Measurements from ENCODE around the gene COPS8.

COPS8 gene

DNA sequence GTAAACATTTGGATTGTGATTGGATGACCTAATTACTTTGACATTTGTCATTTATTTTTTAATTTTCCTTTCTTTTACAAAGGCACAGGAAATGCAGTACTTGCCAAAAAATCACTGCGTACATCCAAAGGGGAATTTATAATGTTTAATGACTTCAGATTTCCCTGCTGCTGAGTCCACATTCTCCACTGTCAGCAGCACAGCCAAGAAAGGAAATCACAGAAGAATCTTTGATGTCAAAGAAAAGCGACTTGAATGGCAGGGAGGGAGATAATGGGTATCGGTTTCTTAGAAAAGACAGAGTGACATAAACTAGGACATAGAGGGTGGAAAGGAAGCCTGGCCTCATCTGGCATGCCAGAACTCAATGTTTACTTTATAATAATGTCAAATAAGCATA lies 41.4 kb upstream of the COPS8 start:
- TF ChIP-seq, protein P1, sequence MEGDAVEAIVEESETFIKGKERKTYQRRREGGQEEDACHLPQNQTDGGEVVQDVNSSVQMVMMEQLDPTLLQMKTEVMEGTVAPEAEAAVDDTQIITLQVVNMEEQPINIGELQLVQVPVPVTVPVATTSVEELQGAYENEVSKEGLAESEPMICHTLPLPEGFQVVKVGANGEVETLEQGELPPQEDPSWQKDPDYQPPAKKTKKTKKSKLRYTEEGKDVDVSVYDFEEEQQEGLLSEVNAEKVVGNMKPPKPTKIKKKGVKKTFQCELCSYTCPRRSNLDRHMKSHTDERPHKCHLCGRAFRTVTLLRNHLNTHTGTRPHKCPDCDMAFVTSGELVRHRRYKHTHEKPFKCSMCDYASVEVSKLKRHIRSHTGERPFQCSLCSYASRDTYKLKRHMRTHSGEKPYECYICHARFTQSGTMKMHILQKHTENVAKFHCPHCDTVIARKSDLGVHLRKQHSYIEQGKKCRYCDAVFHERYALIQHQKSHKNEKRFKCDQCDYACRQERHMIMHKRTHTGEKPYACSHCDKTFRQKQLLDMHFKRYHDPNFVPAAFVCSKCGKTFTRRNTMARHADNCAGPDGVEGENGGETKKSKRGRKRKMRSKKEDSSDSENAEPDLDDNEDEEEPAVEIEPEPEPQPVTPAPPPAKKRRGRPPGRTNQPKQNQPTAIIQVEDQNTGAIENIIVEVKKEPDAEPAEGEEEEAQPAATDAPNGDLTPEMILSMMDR (IDR thresholded peaks at IDR 0.05) = no peak
- H3K27ac ChIP-seq = no peak overlapping the region
- no peaks in the 10 kb centered on the region for H3K36me3 ChIP-seq
- peaks cover 6 to 25% of the 10 kb centered on the region in 2 experiments for H3K4me1 ChIP-seq (ENCODE audit: control insufficient read depth in 1 of 2, insufficient read depth in 1 of 2, low read depth in 1 of 2, low read length in 1 of 2)
- H3K27me3 ChIP-seq = no peaks in the 10 kb centered on the region
- no peak overlapping the region for H3K4me3 ChIP-seq (ENCODE audit: low read depth in 1 of 2, low read length in 1 of 2)
- peaks cover 4% of the 10 kb centered on the region for H3K9me3 ChIP-seq

DNA sequence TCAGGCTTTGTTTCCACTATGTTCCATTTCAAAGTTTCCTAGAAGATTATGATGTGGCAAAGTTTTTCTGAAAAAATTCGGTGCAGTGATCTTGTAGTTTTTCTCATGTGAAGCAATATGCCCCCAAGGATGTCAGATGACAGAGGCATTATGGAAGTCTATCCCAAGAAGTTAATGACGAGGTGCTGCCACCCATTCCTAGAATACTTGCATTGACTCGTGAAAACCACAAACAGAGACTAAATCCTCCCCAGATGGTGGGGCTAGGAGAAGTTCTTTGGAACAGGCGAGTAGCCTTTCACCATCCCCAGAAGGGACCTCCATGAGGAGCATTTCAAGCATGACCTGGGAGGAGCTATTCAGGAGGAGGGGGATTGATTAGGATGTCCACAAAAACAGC lies 40.2 kb upstream of the COPS8 start:
- TF ChIP-seq, protein P1 (IDR thresholded peaks at IDR 0.05) = no peak
- H3K4me3 ChIP-seq (ENCODE audit: low read depth in 1 of 2, low read length in 1 of 2) = no peak overlapping the region
- no peaks in the 10 kb centered on the region for H3K27me3 ChIP-seq
- H3K36me3 ChIP-seq = no peaks in the 10 kb centered on the region
- H3K27ac ChIP-seq = no peak overlapping the region
- peaks cover 4% of the 10 kb centered on the region for H3K9me3 ChIP-seq
- H3K4me1 ChIP-seq (ENCODE audit: control insufficient read depth in 1 of 2, insufficient read depth in 1 of 2, low read depth in 1 of 2, low read length in 1 of 2) = peaks cover 6 to 25% of the 10 kb centered on the region in 2 experiments

DNA sequence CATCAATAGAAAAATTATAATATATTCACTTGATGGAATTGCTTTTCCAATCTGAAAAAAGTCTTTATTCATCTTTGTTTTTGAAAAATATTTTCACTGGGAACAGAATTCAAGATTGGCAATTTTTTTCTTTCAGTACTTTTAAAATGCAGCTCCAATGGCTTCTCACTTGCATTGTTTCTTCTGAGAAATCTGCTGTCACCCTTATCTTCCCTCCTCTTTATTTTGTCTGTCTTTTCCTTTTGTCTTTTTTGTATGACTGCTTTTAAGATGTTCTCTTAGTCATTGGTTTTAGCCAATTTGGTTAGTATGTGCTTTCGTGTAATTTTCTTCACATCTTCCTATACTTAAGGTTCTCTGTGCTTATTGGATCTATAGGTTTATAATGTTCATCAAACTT lies 37.1 kb upstream of the COPS8 start:
- Histone ChIP-seq H3K36me3 (no peaks in the 10 kb centered on the region), H3K9me3 (peaks cover 4% of the 10 kb centered on the region), H3K4me3 (ENCODE audit: low read depth in 1 of 2, low read length in 1 of 2) (no peak overlapping the region), H3K27me3 (no peaks in the 10 kb centered on the region), H3K27ac (no peak overlapping the region), H3K4me1 (ENCODE audit: control insufficient read depth in 1 of 2, insufficient read depth in 1 of 2, low read depth in 1 of 2, low read length in 1 of 2) (peaks cover 11 to 28% of the 10 kb centered on the region in 2 experiments)
- TF ChIP-seq, protein P1 (IDR thresholded peaks at IDR 0.05) = no peak

GRCh38 chr2:237051861-237052260 lies 33.8 kb upstream of the COPS8 start:
- Histone ChIP-seq H3K4me1 (ENCODE audit: control insufficient read depth in 1 of 2, insufficient read depth in 1 of 2, low read depth in 1 of 2, low read length in 1 of 2) (peaks cover 10 to 17% of the 10 kb centered on the region in 2 experiments), H3K27ac (no peak overlapping the region), H3K9me3 (peaks cover 4% of the 10 kb centered on the region), H3K4me3 (ENCODE audit: low read depth in 1 of 2, low read length in 1 of 2) (no peak overlapping the region), H3K36me3 (no peaks in the 10 kb centered on the region), H3K27me3 (no peaks in the 10 kb centered on the region)
- TF ChIP-seq, protein P1 (IDR thresholded peaks at IDR 0.05) = no peak

- peaks cover under 1% of the 10 kb centered on the region for H3K9me3 ChIP-seq
- no peak overlapping the region for H3K4me3 ChIP-seq (ENCODE audit: low read depth in 1 of 2, low read length in 1 of 2)
- no peaks in the 10 kb centered on the region for H3K36me3 ChIP-seq
- peaks cover 20 to 27% of the 10 kb centered on the region in 2 experiments for H3K4me1 ChIP-seq (ENCODE audit: control insufficient read depth in 1 of 2, insufficient read depth in 1 of 2, low read depth in 1 of 2, low read length in 1 of 2)
- no peak overlapping the region for H3K27ac ChIP-seq
- H3K27me3 ChIP-seq = no peaks in the 10 kb centered on the region
- TF ChIP-seq, protein P1 (IDR thresholded peaks at IDR 0.05) = no peak
These were observed 32.6 kb upstream of the COPS8 start for GRCh38 chr2:237053066-237053465.

Measured in neutrophil (primary cell).